ENCODE data around the gene WWOX. TPM values are rescaled to one million over a fixed set of nuclear protein-coding genes. Genes with fewer than 3 reads are reported as not detected.

The WWOX gene
- total RNA-seq, 1 donor from 2014 or later, result 11.2 TPM

DNA sequence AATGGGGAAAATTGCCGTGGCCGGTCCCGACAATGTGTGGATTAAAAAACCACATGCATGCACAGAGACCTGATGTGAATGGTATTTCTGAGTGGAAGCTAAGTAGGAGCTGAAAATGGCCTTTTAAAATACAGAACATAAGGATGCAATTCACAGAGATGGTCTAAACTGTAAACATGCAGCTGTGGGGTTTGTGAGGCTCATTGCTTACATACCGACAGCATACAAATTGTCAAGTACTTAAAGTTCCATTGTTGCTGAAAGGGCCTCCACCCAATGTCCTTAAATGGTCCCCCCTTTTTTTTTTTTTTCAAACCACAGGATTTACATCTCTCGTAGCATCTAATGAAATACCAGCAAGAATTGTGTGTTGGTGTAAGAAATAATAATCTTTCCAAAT, 977.9 kb downstream of the WWOX start:
- ATAC-seq, result no peak

DNA sequence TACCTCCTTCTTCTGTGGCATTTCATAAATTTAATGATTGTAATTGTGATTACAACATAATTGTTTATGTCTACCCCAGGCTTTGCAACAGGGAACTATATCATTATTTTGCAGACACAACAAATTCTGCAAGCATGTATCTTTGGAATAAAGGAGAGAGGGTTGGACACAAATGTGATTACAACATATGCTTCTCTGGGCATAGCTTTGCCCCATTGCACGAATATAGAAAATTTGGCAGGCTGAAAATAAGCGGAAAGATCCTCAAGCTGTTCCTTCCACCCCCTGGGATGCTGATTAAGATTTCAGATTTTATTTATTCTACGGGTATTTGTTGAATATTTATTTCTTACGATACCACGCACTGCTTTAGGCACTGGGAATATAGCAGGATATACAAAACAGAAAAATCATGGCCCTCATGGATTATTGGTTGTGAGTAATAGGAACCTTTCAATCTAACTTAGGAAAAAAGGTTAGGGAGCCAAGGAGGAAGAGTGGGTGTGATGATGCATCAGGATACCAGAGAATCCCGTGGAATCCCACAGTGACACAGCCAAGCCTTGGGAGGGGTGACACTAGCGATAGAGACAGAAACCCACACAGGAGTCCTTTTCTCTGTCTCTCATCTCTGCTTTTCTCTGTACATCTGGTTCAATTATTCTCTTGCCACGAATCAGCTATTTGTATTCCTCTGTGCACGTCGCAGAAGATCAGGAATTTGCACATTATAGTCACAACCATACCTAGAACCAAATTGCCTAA, 980.4 kb downstream of the WWOX start:
- ATAC-seq, result no peak

DNA sequence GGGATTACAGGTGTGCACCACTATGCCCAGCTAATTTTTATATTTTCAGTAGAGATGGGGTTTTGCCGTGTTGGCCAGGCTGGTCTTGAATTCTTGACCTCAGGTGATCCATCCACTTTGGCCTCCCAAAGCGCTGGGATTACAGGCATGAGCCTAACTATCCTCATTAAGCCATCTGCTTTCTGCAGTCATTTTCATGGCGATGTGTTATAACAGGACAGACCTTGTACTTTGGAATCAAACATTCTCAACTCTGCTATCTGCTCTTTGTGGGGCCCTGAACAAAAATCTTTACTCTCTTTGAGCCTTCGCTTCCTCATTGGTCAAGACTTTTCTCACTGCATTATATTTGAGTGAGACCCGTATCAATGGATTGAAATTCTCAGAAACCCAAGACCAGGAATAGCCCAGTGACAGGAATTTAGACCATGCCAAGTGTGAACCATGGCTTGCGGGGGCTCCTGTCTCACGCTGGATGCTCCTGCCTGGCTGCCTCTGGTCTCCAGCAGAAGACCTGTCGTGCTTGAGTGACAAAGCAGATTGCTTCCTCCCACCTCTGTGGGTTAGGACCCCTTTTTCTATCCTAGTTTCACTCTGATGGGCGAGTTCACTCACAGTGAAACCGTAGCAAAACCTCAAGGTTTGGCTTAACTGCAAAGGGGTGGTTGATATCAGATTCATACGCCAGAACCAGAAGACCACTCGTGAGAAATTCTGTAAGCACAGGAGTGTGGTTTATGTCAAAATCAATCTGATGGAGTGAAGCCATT, 982.0 kb downstream of the WWOX start:
- no peak for ATAC-seq

DNA sequence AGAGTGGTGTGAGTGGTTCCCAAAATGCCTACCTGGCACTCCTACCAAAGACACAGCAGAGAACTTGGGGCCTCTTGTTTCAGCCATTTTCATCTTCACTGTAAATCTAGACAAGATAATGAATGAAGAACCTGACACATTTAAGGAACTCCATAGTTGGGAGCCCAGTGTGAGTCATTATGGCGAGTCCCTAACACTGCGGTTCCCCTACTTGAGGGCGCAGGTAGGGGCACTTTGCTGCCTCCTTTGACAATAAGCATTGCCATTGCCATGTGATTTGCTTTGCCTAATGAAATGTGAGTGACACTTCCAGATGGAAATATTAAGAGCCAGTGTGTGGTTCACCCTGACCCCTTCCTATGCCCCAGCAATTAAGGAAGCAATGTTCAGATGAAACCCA, 983.5 kb downstream of the WWOX start:
- no peak for ATAC-seq

DNA sequence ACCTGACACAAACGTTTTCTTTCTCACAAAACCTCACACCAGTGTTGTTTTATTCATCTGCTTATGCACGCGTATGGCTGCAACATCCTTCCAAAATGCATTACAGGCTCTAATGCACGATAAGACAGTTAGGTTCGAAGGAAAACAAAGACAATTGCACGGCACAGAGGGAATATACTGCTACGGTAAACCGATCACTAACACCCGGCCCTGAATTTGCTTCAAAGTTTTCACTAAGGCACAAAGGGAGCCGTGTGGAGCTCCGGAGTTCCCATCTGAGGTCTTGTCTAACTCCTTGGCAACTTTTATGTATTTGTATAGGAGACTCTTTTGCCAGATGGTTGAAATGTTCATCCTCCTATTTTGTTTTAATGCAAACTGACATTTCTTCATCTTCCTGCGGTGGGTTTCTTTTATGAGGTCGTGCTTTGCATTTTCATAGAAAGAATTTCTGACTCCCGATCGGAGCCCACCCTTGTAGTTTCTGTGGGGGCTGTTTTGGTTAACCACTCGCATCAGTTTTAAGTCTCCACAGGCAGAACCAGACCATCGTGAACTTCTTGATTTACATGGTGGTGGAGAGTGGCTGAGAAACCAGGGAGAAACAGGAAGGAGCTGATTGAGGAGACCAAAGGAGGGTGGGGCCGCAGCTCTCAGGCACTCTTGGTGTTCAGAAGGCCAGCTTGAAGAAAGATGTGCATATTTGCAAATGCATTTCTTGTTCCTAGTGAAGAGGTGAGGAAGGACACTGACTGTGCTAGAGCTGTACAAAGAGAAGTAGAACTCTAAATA, 984.2 kb downstream of the WWOX start:
- ATAC-seq, result no peak

DNA sequence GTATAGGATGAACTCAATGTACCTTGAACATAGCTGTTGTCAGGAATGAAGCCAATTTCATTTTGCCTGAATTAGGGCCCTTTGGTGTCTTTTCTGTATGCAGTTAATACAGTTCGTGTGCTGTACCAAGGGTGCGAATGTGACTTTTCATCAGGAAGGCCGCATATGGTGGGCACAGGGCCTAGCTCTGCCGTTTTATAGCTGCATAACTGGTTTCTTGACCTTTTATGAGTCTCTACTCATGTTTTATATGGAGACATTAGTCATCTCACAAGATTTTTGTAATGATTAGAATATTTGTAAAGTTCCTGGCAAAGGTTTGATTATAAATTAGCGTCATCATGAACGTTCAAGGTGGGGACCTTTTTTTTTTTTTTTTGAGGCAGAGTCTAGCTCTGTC, 989.5 kb downstream of the WWOX start:
- ATAC-seq, result no peak

DNA sequence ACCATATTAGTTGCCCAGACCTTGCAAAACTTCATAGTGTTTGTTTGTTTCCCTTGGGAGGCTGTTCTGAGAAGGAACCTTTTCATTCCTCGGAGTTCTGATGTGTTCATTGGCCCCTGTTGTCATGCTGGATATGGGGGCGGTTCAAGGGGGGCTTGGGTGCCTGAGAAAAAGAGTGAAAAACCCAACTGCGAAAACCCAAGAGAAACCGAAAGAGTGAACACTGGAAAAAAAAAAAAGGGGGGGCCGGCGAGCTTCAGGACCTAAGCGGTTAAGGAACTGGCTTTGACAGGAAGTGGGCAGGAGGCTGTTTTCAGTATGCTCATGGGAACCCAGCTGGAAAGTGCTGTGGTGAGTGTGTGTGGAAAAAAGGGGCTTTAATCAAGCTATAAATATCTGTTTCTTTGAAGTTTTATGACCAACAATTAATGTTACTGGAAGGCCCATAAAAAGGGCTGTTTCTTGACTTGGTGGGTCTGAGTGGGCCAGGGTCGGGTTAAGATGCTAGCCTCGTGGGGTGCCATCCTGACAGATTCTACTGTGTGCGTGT, 990.4 kb downstream of the WWOX start:
- ATAC-seq, result no peak

DNA sequence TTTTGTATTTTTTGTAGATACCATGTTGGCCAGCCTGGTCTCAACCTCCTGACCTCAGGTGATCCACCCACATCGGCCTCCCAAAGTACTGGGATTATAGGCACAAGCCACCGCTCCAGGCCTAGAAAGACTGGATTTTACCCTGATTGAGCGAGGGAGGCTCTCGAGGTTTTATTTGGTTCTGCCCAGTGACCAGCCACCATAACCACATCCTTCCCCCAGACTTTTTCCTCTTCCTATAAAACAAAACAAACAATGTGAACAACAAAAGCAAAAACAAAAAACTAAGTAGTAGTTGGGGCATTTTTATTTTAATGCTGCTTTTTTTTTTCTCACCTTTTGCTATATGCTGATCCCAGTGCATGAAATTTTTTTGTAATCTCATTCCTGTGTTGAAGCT, 991.5 kb downstream of the WWOX start:
- no peak for ATAC-seq

DNA sequence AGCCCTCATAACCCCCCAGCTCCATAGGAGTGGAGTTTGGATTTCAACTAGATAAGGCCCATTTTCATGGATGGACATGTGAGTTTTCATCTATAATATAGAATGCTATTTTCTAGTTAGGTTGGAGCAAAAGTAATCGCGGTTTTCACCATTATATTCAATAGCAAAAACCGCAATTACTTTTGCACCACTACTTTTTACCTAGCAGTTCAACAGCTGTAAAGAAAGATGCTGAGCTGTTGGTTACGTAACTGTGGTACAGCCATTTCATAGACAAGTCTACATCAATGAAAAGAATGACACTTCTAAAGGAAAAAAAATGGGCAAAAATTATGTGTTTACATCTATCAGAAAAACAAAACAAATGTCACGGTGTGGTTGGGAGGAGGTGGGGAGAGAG, 993.4 kb downstream of the WWOX start:
- no peak for ATAC-seq

DNA sequence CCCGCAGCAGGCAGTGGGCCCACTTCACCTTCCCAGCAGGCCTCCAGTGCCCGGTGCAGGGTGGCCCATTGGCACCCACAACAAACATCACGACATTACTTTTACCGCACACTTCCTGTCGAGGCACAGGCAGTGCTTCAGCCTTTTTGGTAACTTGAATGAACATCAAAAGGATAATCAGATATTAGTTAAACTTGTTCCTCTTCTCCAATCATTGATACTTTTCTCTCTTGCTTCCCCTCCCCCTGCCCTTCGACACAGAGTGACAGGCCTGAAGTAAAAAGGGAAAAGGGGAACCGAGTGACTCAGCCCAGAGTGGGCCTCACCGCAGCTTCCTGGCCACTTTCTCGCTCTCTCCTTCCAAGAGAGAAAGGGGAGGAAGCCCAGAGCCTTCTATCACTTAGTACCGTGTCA, 994.1 kb downstream of the WWOX start:
- no peak for ATAC-seq

DNA sequence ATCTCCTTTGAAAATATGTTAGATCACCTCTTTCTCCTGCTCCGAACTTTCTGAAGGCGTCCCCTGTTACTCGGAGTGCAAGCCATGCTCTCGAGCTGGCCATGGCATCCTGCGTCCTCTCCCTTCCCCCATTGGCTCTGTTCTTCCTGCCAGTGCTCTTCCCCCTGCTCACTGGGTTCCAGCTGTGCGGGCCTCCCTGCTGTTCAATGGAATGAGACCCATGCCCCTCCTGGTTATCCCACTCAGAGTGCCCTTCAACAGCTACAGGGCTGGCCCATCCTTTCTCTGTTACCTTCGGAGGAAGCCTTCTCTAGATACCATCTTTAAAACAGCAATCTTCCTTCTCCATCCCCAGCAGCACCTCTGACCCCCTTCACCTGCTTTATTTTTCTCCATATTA, 996.8 kb downstream of the WWOX start:
- ATAC-seq, result no peak

DNA sequence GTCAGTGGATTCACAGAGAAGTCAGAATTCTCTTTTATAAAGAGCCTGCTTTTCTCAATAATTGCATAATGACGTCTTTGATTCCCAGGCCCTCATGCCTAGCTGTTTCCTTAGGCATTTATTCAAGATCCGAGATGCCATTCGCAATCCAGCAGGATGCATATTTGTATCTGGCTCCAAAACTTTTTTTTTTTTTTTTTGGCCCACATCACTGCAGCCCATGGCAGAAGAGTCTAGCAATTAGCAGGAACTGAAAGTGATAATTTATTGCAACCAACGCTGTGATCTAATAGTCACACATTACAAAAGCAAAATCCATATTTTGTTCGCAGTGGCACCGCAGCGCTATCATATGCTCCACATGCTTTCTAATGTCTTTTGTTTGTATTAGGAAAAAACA, 997.7 kb downstream of the WWOX start:
- no peak for ATAC-seq

DNA sequence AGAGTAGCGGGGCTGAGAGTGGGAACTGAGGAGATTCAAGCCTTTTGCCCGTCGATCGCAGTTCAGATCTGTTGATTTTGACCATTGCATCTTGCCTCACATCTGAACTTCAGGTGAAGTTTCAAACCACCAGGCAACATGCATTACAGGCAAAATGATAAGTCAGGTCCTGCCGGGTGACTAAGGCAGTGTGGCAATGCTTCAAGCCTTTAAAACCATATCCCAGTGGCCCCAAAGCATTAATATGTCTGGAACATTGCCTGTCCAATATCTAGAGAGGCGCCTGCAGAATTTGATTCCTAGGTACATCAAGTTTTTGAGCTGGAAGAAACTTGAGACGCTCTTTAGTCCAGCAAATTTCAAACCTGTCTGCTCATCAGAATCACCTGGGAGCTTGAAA, 998.3 kb downstream of the WWOX start:
- peak; percentile 75 for ATAC-seq

DNA sequence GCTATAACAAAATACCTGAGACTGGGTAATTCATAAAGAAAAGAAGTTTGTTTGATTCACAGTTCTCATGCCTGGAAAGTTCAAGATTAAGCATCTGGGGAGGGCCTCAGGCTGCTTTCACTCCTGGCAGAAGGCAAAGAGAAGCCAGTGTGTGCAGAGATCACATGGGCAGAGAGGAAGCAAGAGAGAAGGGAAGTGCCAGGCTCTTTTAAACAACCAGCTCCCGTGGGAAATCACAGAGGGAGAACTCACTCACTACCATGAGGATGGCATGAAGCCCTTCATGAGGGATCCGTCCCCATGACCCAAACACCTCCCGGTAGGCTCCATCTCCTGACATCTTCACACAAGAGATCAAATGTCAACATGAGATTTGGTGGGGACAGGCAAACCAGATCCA, 999.5 kb downstream of the WWOX start:
- no peak for ATAC-seq

DNA sequence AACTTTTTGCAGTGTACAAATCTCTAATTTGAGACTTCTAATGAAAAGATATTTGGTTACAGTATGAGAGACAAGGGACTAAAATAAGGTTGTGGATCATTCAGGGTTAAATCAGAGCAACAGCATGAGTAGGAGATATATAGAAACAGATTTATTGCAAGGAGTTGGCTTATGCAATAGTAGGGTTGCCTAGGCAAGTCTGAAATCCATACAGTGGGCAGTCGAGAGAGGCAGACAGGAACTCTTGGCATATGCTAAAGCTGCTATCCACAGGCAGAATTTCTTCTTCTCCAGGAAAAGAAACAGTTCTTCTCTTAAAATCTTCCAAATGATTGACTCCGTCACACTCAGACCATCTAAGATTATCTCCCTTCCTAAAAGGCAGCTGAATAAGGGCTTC, 1000.3 kb downstream of the WWOX start:
- peak; percentile 53 for ATAC-seq

DNA sequence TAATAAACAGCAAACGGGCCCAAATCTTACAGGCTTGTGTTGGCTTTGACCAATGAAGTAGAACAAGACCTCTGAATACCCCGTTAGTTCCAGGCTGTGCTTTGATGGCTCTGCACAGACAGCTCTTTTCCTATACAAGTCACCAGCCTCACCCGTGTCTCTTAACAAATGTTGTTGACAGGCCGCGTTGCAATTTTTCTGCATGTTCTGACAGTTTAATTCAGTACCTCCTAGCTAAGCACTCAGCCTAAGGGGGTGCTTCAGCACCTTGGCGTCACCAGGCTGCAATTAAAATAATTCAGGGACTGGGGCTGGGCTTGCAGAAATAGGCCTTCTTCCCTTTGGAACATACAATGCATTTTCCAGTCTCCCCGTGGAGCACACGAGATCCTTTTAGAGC, 1001.0 kb downstream of the WWOX start:
- ATAC-seq, result peak; percentile 50

DNA sequence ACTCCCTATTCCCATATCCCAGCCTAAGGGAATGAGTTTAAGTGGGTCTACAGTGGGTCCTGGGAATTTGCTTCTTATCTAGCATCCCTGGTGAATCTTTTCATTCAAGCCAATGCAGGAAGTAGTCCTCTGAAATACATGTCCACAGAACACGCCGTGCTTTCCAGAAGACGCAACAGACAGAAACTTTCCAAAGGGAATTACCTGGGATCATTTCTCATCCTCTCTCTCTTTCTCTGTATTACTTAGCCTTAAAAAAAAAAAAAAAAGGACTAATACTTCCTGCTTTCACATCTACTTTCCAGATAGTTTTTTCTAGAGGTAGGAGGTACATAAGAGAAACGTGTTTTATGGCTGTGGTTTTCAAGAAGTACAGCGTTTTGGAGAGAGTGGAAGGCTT, 1002.0 kb downstream of the WWOX start:
- no peak for ATAC-seq

DNA sequence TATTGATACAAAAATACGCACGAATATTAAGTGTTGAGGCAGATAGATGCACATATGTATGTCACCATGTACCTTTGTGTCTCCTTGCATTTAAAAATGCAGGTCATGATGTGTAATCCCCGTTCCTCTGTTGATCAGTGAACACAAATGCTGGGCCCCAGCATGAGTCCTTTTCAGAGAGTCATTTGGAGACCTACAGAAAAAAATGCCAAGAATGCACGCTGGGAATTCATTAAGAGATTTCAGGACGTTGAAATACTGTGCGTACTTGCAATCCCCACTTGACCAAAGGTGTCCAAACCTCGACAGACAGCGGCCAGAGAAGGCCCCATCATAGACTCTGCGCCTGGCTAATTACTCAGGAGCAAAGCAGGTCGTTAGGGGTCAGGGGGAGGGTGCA, 1005.1 kb downstream of the WWOX start:
- ATAC-seq, result no peak

DNA sequence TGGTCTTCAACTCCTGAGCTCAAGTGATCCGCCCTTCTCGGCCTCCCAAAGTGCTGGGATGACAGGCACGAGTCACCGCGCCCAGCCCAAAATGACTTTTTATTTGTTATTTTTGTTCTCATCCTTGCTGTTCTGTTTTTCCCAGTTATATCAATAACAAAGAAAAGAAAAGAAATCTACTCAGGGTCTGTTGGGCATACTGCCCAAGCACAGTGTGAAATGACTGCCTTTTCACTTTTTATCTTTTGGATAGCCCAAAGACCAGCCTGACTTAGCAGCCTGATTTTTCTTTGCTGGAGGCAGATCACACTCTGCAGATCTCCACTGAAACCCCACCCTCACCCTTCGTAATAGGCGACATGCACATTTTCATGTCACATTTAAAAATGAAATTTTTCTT, 1007.8 kb downstream of the WWOX start:
- ATAC-seq, result no peak

DNA sequence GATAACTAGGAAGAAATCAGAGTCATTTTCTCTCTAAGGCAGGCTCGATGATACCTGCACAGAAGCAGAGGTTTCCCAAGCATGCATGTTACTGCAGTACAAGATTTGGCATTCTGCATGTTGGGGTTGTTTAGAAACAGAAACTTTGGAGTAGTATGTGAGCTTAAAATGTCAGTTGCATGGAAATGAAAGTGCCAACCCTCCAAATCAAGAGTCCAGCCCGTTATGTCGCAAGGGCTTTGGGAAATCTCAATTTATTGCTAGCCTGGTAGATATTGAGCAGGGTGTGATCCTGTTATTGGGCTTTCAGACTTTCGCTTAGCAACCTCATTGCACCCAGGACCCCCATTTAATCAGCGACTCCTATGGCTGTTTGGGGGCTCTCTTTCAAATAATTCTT, 1010.3 kb downstream of the WWOX start:
- ATAC-seq, result no peak

DNA sequence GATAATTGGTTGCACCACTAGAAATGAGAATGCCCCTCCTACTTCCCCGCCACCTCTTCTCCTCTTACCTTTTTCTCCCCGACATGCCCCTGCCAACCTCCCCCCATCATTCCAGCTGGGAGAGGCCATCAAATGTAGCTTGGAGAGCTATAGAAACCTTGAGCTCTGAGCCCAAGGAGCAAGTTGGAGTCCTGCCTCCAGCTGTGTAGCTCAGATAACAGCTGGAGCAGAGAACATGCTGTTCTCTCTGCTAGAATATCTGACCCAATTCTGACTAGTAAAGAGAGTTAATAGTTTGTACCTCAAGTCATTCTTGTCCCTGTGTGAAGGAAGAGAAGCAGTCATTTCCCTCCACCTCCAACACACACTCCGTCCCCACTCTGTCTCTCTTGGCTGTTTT, 1010.8 kb downstream of the WWOX start:
- no peak for ATAC-seq

DNA sequence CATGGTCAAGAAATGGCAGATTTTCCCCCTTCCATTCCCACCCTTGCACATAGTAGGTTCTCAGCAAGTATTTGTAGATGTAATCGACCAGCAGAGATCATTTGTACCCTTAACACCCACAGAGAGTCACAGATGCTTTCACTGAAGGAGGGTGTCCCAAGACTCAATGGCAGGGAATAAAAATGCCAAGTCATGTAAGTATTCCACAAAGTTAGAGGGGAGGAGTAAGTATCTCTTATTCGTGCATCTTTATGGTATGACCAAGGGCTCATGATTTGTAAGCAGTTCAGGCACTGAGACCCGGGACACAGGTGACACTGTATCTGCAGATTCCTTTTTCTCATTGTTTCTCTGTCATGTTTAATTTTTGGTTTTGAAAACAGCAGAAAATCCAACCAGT, 1011.5 kb downstream of the WWOX start:
- no peak for ATAC-seq

DNA sequence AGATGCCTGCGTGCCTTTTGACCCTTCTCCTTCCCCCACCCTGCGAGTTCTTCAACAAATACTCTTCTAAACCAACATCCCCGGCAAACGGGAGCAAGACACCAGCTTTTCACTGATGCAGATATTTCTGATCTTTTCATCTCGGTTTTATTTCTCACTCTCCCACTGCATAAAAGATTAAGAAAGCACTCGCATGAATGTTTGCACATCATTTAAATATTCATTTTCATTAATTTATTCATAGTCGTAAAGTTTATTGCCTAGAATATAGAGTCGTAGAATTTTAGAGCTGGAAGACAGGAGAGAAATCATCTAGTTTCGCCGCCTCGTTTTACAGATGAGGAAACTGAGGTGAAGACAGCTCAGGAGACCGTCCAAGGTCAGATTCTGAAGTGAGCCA, 1013.0 kb downstream of the WWOX start:
- ATAC-seq, result no peak
